IPS-18c (cell line): ENCODE results near the gene AEBP2.
"Not testable (repeated sequence)": the region's sequence is repeated elsewhere in the genome, so short reads cannot be mapped to it uniquely, and the experiment has no call there.

Source experiments
- H3K4me3 ChIP-seq: 2 replicates; pipeline ENCODE4 v1.7.0; 2013; ENCODE audit warnings: low read depth, mild to moderate bottlenecking, low read length, moderate library complexity; ENCODE audit not compliant: insufficient read depth
- H3K9me3 ChIP-seq: one replicate; pipeline ENCODE4 v1.6.1; 2013; ENCODE audit warnings: mild to moderate bottlenecking, low read length, moderate library complexity; ENCODE audit not compliant: control insufficient read depth, insufficient read depth

AEBP2 gene

DNA sequence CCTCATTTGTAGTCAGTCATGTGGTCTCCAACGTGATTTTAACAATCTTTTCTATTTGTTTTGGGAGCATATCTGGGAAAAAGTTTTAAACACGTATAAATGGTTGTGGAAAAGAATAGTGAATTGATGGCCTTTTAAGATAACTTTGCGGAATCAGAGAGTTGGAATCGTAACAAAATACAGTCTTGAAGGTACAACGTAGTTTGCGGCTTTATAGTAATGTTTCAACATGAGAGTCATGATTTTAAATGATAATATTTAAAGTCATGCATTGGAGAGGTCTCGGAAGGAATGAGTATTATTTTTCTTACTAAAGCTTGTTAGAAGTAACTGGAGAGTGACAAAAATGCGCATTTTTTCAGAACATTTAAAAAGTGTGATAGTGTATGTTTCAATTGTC lies 1.6 kb downstream of the AEBP2 start:
- no peaks in the 10 kb centered on the region for H3K9me3 ChIP-seq
- peak overlapping the region; percentile 96 for H3K4me3 ChIP-seq

DNA sequence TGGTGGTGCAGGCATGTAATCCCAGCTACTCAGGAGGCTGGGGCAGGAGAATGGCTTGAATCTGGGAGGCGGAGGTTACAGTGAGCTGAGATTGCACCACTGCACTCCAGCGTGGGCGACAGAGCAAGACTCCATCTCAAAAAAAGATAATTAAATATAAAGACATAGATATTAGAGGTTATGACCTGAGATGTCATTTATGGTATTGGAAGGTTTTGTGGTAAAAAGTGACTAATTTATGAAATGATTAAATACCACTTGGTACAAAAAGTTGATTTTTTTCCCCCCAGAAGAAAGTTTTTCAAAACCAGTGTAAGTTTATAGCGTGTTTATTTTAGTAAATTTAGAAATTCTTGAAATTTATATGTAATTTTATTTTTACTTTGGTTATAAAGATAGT lies 4.3 kb downstream of the AEBP2 start:
- Histone ChIP-seq H3K4me3 (no peak overlapping the region; the same call in 1 of the 2 replicates), H3K9me3 (no peaks in the 10 kb centered on the region)

DNA sequence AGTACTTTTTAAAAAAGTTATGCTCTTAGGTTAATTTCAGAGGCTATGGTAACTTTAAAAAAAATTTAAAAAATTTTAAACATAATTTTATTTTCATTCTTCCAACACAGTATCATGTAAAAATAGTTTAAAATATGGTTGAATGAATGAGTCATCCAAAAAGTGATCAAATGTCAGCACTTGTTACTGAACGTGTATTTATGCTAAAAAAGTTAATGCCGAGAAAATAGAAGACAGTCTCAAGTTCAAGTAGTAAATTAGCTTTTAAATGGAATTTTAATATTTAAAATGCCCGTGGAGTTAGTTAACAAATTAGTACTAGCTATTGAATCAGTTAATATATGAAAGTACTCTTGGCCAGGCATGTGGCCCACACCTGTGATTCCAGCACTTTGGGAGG lies 4.8 kb downstream of the AEBP2 start:
- Histone ChIP-seq H3K4me3 (no peak overlapping the region; the same call in 1 of the 2 replicates), H3K9me3 (no peaks in the 10 kb centered on the region)

DNA sequence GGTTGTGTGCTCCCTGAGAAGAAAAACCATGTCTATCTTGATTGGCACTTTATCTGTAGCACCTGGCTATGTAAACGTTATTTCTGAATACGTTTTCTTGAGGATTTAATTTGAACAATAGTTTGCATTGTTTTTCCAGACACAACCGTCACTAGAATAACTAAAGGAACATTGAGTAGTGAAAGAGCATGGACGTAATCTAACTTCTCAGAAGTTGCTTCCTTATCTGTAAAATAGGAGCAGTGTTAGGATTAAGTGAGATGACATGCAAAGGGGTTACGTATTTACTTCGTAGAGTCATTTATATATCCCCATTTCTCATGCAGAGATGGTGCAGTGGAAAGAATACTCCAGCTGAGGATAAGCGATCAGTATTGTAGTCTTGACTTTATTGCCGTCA lies 8.1 kb downstream of the AEBP2 start:
- no peak overlapping the region for H3K4me3 ChIP-seq

DNA sequence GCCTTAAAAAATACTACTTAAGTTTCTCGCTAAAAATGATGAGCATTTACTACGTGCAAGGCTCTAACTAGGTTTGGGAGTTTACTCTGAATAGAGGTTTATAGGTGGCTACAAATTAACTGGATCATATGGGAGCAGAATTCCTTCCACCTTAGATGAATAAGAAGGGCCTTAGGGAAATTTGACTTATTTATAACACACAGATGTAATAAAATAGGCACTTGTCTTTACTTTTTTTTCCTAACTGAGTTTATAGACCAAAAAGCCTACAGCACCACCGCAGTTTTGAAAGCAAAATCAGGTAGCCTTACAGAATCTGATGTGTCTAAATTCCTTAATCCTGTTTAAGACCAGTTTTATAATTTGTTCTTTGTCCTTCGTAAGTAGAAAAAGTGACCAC lies 10.5 kb downstream of the AEBP2 start:
- no peak overlapping the region for H3K4me3 ChIP-seq
- H3K9me3 ChIP-seq, result no peaks in the 10 kb centered on the region

More for the DNA sequence above, 8.1 kb downstream of the AEBP2 start:
- no peaks in the 10 kb centered on the region for H3K9me3 ChIP-seq

DNA sequence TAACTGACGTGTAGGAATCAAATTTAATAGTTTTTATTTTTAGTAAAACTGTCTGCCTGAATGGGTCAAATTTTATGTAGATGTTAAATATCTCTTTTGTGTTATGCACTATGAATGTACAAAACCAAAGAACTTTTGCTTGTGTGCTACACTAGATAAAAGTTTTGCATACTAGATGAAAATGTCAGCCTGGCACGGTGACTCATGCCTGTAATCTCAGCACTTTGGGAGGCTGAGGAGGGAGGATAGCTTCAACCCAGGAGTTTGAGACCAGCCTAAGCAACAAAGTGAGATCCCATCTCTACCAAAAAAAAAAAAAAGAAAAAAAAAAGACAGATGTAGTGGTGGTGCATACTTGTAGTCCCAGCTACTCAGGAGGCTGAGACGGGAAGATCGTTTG lies 11.1 kb downstream of the AEBP2 start:
- Histone ChIP-seq H3K4me3 (no peak overlapping the region), H3K9me3 (no peaks in the 10 kb centered on the region)

DNA sequence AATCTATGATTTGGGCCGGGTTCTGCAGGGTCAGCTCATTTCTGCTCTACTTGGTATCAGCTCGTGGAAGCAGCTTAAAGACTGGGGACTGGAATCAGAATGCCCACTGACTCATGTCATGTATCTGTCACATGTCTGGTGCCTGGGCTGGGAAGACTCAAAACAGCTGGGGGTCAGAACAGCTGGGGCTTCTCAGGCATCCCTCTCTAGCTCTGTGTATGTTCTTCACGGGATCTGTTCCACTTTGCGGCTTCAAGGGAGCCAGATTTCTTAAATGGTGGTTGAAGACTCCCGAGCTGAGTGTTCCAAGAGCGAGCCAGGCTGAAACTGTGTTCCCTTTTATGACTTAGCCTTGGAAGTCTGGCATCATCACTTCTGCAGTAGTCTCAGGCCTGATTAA lies 11.9 kb downstream of the AEBP2 start:
- no peak overlapping the region for H3K4me3 ChIP-seq
- H3K9me3 ChIP-seq, result no peaks in the 10 kb centered on the region

DNA sequence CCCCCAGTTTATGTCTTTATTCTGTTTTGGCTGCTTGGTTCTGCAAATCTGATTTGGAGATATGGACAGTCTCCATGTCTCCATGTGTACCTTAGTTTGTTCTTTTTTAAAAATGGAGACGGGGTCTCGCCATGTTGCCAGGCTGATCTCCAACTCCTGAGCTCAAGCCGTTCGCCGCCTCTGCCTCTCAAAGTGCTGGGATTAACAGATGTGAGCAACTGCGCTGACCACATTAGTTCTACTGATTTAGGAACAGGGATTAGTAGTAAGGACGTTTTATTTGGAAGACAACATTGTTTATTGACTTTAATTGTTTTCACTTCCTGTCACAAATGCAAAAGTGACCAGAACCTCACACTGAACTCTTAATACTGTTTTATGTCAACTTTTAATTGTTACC lies 14.7 kb downstream of the AEBP2 start:
- Histone ChIP-seq H3K4me3 (no peak overlapping the region), H3K9me3 (no peaks in the 10 kb centered on the region)

DNA sequence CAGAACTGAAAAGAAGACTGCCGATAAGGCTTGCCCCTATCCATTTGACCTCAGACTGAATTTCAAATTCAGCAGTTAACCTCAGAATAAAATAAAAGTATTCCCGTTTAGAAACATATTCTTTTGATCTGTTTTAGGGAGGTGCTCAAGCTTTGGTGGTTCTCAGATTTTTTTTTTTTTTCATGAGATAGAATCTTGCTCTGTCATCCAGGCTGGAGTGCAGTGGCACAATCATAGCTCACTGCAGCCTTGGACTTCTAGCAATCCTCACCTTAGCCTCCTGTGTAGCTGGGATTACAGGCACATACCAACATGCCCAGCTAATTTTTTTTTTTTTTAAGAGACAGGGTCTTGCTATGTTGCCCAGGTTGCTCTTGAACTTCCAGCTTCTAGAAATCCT lies 15.5 kb downstream of the AEBP2 start:
- H3K4me3 ChIP-seq, result no peak overlapping the region
- no peaks in the 10 kb centered on the region for H3K9me3 ChIP-seq

DNA sequence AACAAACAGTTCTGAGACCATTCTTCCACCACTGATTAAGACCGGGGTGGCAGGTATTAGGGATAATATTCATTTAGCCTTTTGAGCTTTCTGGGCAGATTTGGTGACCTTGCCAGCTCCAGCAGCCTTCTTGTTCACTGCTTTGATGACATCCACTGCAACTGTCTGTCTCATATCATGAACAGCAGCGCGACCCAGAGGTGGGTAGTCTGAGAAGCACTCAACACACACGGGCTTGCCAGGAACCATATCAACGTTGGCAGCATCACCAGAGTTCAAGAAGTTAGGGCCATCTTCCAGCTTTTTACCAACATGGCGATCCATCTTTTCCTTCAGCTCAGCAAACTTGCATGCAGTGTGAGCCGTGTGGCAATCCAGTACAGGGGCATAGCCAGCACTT lies 16.9 kb downstream of the AEBP2 start:
- no peak overlapping the region for H3K4me3 ChIP-seq
- H3K9me3 ChIP-seq, result no peaks in the 10 kb centered on the region

DNA sequence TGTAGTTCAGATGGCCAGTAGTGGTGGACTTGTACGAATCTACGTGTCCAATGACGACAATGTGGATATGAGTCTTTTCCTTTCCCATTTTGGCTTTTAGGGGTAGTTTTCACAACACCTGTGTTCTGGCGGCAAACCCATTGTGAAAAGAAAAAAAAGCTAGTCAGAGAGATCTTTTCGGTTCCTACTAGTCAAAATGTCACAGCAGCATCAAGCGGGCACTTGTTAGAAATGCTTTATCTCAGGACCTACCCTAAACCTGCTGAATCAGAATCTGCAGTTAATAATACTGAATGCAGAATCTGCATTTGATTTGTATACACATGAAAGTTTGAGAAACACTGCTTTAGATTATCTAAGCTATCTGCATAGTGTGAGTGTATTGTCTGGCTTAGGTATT lies 18.3 kb downstream of the AEBP2 start:
- H3K4me3 ChIP-seq, result no peak overlapping the region
- no peaks in the 10 kb centered on the region for H3K9me3 ChIP-seq

DNA sequence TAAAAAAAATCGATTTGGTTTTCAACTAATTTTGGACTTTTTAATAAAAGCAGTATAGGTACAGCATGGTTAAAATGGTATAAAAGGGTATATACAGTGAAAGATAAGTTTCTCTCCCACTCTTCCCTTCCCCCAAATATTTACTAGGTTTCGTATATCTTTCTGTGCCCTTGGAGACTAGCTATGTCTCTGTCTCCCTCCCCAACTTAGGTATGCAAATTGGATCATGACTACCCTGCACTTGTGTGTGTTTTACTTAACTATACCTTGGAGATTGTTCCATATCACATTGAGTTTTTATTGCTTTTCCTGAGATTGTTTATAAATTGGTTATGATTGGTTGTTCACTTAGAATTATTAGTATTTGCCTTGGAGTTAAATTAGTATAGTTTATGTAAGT lies 19.4 kb downstream of the AEBP2 start:
- no peaks in the 10 kb centered on the region for H3K9me3 ChIP-seq
- no peak overlapping the region for H3K4me3 ChIP-seq

DNA sequence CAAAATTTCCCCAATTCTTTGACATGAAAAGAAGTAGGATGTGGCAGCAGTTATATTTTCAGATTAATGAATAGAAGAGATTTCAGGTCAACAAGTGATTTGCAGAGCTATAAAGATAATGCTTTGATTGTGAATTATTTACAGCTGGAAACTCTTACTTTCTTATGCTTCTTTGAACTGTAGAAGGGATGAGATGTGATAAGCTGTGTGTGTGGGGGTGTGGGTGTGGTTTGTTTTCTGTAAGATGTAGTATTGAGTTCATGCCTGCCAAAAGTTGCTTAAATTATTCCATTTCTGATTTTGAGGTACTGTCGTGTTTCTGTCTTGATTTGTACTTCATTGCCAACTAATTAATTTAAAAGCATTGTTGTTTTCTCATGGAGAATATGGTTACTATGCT lies 22.7 kb downstream of the AEBP2 start:
- H3K4me3 ChIP-seq, result no peak overlapping the region
- no peaks in the 10 kb centered on the region for H3K9me3 ChIP-seq

DNA sequence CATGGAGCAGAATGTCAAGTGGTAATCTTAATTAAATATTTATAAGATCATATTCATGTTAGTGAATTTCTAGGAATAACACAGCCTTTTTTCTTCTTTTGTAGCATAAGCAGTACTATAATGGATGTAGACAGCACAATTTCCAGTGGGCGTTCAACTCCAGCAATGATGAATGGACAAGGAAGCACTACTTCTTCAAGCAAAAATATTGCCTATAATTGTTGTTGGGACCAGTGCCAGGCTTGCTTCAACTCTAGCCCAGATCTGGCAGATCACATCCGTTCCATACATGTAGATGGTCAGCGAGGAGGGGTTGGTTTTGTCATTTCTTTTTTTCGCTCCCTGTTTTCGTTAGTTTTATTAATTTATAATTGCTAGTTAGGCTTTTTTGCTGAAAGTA lies 23.1 kb downstream of the AEBP2 start:
- Histone ChIP-seq H3K9me3 (no peaks in the 10 kb centered on the region), H3K4me3 (no peak overlapping the region)

DNA sequence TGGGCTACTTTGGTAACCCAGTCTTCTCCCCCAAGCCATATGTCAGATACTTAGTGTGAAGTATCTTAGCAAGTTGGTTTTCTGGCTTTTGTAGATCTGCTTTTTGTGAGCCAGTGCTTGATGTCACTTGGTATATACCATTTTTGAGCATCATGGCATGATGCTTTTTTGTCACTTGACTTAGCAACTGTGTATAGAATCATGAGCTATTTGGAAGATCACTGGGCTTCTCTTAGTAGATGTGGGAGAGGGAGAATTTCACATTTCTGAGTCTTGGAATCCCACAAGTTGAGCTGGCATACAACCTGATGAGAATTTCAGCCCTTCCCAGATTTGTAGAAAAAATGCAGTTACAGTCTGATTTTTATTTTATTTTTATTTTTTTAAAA lies 24.9 kb downstream of the AEBP2 start:
- Histone ChIP-seq H3K4me3 (no peak overlapping the region), H3K9me3 (no peaks in the 10 kb centered on the region)

DNA sequence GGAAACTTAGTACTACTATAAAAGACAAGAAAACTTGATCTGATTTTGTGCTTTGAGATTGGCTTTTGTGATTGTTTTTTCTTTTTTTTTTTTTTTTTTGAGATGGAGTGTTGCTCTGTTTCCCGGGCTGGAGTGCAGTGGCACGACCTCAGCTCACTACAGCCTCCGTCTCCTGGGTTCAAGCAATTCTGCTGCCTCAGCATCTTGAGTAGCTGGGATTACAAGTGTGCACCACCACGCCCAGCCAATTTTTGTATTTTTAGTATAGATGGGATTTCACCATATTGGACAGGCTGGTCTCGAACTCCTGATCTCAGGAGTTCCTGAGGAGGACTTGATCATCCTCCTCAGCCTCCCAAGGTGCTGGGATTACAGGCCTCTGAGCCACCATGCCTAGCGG lies 26.4 kb downstream of the AEBP2 start:
- H3K4me3 ChIP-seq, result no peak overlapping the region
- no peaks in the 10 kb centered on the region for H3K9me3 ChIP-seq

DNA sequence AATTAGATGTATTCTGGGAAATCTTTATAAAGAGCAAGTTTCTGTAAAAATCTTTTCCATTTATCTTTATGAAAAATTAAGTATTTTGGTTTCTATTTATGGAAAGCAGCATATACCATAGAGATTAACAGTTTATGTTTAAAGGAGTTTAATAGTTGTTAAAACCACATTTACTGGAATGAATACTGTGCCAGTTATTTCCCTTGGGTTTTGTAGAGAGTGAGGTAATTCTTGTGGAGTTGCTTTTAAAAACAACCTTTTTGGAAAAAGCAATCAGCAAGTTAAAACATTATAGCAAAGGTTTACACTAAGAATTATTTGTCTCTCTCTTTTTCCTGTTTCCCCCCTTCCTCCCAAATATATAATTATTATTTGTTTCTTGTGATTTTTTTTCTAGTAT lies 34.9 kb downstream of the AEBP2 start:
- H3K4me3 ChIP-seq, result no peak overlapping the region
- H3K9me3 ChIP-seq, result no peaks in the 10 kb centered on the region

DNA sequence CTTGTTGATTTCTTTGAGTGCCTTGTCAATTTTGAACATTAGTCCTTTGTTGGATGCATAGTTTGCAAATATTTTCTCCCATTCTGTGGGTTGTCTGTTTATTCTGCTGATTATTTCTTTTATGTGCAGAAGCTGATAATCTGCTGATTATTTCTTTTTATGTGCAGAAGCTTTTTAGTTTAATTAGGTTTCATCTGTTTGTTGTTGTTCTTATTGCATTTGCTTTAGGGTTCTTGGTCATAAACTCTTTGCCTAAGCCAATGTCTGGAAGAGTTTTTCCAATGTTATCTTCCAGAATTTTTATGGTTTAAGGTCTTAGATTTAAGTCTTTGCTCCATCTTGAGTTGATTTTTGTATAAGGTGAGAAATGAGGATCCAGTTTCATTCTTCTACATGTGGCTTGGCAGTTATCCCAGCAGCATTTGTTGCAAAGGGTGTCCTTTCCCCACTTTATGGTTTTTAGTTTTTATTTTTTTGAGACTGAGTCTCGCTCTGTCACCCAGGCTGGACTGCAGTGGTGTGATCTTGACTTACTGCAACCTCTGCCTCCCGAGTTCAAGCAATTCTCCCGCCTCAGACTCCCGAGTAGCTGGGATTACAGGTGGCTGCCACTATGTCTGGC lies 36.7 kb downstream of the AEBP2 start:
- not testable (repeated sequence) for H3K4me3 ChIP-seq, H3K9me3 ChIP-seq

DNA sequence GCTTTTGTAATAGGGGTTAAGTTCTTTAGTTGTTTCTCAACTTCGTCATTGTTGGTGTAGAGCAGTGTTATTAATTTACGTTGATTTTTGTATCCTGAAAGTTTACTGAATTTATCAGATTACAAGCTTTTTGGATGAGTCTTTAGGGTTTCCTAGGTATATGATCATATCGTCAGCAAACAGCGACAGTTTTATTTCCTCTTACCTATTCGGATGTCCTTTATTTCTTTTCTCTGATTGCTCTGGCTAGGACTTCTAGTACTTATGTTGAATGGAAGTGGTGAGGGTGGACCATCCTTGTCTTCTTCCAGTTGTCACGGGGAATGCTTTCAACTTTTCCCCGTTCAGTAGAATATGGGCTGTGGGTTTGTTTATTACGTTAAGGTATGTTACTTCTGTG lies 37.8 kb downstream of the AEBP2 start:
- Histone ChIP-seq H3K9me3 (no peaks in the 10 kb centered on the region), H3K4me3 (no peak overlapping the region)
